ENCODE results near the gene ZAP70.

DNA sequence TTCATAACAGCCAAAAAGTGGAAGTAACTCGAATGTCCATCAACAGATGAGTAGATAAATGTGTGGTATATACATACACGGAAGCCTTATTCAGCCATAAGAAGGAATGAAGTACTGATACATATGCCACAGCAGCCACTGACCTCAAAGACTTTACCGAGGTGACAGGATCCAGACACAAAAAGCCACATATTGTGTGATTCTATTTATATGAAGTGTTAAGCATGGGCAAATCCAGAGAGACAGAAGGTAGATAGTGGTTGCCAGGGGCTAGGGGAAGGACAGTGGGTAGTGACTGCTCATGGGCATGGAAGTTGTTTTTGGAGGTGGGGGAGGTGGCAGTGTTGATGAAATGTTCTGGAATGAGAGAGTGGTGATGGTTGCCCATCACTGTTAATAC is 33.9 kb downstream of the ZAP70 start:
- TF ChIP-seq, protein P1, sequence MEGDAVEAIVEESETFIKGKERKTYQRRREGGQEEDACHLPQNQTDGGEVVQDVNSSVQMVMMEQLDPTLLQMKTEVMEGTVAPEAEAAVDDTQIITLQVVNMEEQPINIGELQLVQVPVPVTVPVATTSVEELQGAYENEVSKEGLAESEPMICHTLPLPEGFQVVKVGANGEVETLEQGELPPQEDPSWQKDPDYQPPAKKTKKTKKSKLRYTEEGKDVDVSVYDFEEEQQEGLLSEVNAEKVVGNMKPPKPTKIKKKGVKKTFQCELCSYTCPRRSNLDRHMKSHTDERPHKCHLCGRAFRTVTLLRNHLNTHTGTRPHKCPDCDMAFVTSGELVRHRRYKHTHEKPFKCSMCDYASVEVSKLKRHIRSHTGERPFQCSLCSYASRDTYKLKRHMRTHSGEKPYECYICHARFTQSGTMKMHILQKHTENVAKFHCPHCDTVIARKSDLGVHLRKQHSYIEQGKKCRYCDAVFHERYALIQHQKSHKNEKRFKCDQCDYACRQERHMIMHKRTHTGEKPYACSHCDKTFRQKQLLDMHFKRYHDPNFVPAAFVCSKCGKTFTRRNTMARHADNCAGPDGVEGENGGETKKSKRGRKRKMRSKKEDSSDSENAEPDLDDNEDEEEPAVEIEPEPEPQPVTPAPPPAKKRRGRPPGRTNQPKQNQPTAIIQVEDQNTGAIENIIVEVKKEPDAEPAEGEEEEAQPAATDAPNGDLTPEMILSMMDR (IDR thresholded peaks at IDR 0.05; ENCODE audit: insufficient read depth, low read length, poor library complexity, severe bottlenecking) = no peak
- no peak for TF ChIP-seq EZH2phosphoT487 (conservative IDR thresholded peaks at IDR 0.05; ENCODE audit: low read length)

Data from SU-DHL-6 (cell line).